HG02852 (cell line): ENCODE results near the gene CRISPLD2.

Source experiments
- ATAC-seq: cut with Tn5 transposase; IDR thresholded peaks from one replicate; pipeline ENCODE4 v1.9.1; 2021; ENCODE audit warnings: mild to moderate bottlenecking, moderate library complexity; ENCODE audit not compliant: unreplicated experiment

Gene CRISPLD2

GRCh38 chr16:84795329-84796053 is 24.3 kb upstream of the CRISPLD2 start:
- no peak for ATAC-seq

- no peak for ATAC-seq
Observed at GRCh38 chr16:84800158-84800978, 19.4 kb upstream of the CRISPLD2 start.

GRCh38 chr16:84803146-84803545 is 16.6 kb upstream of the CRISPLD2 start:
- no peak for ATAC-seq

GRCh38 chr16:84804326-84804725 is 15.5 kb upstream of the CRISPLD2 start:
- ATAC-seq, result no peak

- ATAC-seq, result no peak
Observed at GRCh38 chr16:84806256-84806889, 13.4 kb upstream of the CRISPLD2 start.

GRCh38 chr16:84806890-84807258 is 12.9 kb upstream of the CRISPLD2 start:
- ATAC-seq, result no peak

GRCh38 chr16:84807776-84808175 is 12.0 kb upstream of the CRISPLD2 start:
- ATAC-seq, result no peak

GRCh38 chr16:84808826-84809225 is 11.0 kb upstream of the CRISPLD2 start:
- ATAC-seq, result no peak

- no peak for ATAC-seq
Observed at GRCh38 chr16:84810518-84811273, 9.1 kb upstream of the CRISPLD2 start.

- ATAC-seq, result no peak
Observed at GRCh38 chr16:84811529-84811928, 8.3 kb upstream of the CRISPLD2 start.

- ATAC-seq, result no peak
Observed at GRCh38 chr16:84813141-84813934, 6.4 kb upstream of the CRISPLD2 start.

GRCh38 chr16:84815462-84815861 is 4.3 kb upstream of the CRISPLD2 start:
- ATAC-seq, result no peak

GRCh38 chr16:84816023-84816422 is 3.8 kb upstream of the CRISPLD2 start:
- no peak for ATAC-seq

GRCh38 chr16:84816485-84816884 is 3.3 kb upstream of the CRISPLD2 start:
- no peak for ATAC-seq

GRCh38 chr16:84817206-84817605 is 2.6 kb upstream of the CRISPLD2 start:
- no peak for ATAC-seq

GRCh38 chr16:84817613-84818012 is 2.2 kb upstream of the CRISPLD2 start:
- ATAC-seq, result no peak

GRCh38 chr16:84818133-84818532 is 1.7 kb upstream of the CRISPLD2 start:
- ATAC-seq, result no peak

GRCh38 chr16:84818989-84819643 is 669 bp upstream of the CRISPLD2 start:
- no peak for ATAC-seq

- no peak for ATAC-seq
Observed at GRCh38 chr16:84820305-84820684, 510 bp downstream of the CRISPLD2 start.

- ATAC-seq, result no peak
Observed at GRCh38 chr16:84820771-84821170, 986 bp downstream of the CRISPLD2 start.
